Stomach smooth muscle (tissue), 2 donors: ENCODE measurements around the gene FAM53A.
"Not testable (repeated sequence)": the region's sequence is repeated elsewhere in the genome, so short reads cannot be mapped to it uniquely, and the experiment has no call there.

Experiments used
- H3K27ac ChIP-seq: one replicate; pipeline ENCODE4 v1.7.0; 2013; ENCODE audit warnings: mild to moderate bottlenecking, low read length, inconsistent platforms
- H3K27me3 ChIP-seq, 2 donors: one replicate each; pipeline ENCODE4 v1.7.0; 2013; ENCODE audit warnings: low read length in 2 of 2; ENCODE audit not compliant: insufficient read depth in 2 of 2, control insufficient read depth in 1 of 2
- H3K36me3 ChIP-seq, 2 donors: one replicate each; pipeline ENCODE4 v1.7.0; 2013; ENCODE audit warnings: low read length in 2 of 2; ENCODE audit not compliant: control insufficient read depth in 2 of 2, insufficient read depth in 2 of 2
- H3K4me1 ChIP-seq: one replicate; pipeline ENCODE4 v1.7.0; 2013; ENCODE audit warnings: low read length; ENCODE audit not compliant: control insufficient read depth, insufficient read depth
- H3K4me3 ChIP-seq, 2 donors: one replicate each; pipeline ENCODE4 v1.7.0; 2013; ENCODE audit warnings: low read length in 2 of 2
- H3K9ac ChIP-seq, 2 donors: one replicate each; pipeline ENCODE4 v1.7.0; 2013; ENCODE audit warnings: low read length in 2 of 2, mild to moderate bottlenecking in 1 of 2
- H3K9me3 ChIP-seq, 2 donors: one replicate each; pipeline ENCODE4 v1.7.0; 2013; ENCODE audit warnings: low read length in 2 of 2; ENCODE audit not compliant: control insufficient read depth in 2 of 2
- donor health status: healthy.
- donor health status: Pancreatic carcinoma.

Gene FAM53A

DNA sequence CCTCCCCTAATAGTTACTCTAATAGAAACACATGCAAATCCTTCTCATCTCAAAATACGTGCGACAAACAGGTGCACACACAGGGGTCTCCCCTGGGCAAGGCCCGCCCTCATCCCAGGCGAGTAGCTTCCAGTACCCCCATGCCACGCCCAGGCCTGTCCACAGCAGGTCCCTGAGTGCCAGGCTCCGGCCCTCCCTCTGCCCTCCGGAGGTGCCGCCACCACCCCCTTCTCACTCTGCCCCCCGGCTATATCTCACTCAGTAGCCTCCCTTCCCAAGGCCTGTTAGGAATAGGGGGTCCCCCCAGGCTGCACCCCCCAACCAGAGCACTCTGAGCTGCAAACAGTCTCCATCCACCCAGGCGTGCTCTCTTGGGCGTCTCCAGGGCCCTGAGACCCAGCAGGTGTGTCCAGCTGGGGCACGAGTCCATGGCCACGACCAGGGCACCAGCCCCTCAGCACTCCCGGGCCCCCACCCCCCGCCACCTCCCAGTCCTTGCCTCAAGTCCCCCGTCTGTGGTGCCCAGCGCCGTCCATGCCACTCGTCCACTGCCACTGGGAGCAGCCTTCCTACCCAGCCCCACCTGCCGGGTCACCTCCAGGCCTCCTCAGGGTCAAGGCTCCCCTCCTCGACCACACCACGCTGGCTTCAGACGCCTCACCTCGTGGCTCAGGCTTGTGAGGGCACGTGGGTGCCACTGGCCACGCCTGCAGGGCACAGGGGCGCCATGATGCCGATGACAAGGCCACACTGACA is 41.7 kb downstream of the FAM53A start:
- no peaks in the 10 kb centered on the region for H3K9me3 ChIP-seq
- no peak overlapping the region for H3K9ac ChIP-seq
- H3K4me3 ChIP-seq, result no peak overlapping the region
- H3K4me1 ChIP-seq, result peaks cover 17% of the 10 kb centered on the region
- H3K27ac ChIP-seq, result no peak overlapping the region
- H3K27me3 ChIP-seq, result no peaks in the 10 kb centered on the region
- H3K36me3 ChIP-seq, result no peaks in the 10 kb centered on the region

DNA sequence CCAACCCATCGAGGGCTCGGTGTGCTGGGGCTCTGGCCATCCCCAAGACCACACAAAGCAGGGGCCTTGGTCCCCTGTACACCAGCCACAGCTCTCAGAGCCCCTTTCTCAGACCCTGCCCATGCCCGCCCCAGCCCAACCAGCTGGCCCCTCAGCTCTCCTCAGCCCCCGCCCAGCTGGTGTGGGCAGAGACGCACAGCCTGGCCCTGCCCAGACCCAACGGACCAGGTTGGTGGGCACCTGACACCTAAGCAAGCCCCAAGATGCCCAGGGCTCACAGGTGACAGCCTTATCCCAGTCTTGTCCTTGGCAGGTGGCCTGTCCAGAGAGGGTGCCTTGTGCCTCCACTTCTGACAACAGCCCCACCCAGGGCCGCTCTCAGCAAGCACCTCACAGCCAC is 42.4 kb downstream of the FAM53A start:
- Histone ChIP-seq H3K36me3 (no peaks in the 10 kb centered on the region), H3K9ac (no peak overlapping the region), H3K27ac (no peak overlapping the region), H3K4me3 (no peak overlapping the region), H3K4me1 (peaks cover 17% of the 10 kb centered on the region), H3K27me3 (no peaks in the 10 kb centered on the region), H3K9me3 (no peaks in the 10 kb centered on the region)

DNA sequence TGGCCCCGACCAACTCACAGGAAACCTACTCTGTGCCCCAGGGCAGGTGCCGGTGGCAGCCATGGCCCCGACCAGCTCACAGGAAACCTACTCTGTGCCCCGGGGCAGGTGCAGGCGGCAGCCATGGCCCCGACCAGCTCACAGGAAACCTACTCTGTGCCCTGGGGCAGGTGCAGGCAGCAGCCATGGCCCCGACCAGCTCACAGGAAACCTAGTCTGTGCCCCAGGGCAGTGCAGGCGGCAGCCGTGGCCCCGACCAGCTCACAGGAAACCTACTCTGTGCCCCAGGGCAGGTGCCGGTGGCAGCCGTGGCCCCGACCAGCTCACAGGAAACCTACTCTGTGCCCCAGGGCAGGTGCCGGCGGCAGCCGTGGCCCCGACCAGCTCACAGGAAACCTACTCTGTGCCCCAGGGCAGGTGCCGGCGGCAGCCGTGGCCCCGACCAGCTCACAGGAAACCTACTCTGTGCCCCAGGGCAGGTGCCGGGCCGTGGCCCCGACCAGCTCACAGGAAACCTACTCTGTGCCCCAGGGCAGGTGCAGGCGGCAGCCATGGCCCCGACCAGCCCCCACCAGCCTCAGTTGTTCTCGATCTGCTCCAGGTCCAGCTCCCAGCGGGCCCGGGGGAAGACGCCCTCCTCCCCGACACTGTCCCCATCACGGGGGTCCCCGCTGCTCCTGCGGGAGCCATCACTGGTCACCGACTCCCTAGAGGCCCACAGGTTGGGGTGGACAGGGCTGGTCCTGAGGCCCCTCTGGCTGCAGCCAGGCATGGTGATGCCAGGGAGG is 43.2 kb downstream of the FAM53A start:
- H3K27me3 ChIP-seq, H3K4me3 ChIP-seq: not testable (repeated sequence)
- peaks cover 17% of the 10 kb centered on the region for H3K4me1 ChIP-seq

DNA sequence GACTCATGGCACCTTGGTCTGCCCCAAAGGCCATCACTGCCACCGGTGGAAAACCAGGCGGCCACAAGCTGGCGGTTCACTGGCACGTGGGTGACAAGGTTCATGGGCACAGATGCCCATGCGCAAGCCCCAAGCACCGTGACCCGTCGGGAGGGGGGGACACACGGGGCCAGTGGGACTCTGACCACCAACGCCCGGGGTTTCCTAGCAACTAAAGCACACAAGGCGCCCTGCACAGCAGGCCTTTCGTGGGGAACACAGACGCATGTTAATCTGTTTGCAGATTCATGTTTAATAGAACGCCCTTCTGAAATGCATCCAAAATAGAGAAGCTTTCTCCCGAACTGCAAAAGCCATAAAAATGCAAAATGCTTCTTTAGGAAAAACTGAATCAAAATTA is 43.9 kb downstream of the FAM53A start:
- Histone ChIP-seq H3K36me3 (no peaks in the 10 kb centered on the region), H3K27ac (no peak overlapping the region), H3K27me3 (no peaks in the 10 kb centered on the region), H3K4me1 (peaks cover 10% of the 10 kb centered on the region), H3K9me3 (no peaks in the 10 kb centered on the region), H3K4me3 (no peak overlapping the region), H3K9ac (no peak overlapping the region)

More for the DNA sequence above, 43.2 kb downstream of the FAM53A start:
- not testable (repeated sequence) for H3K9ac ChIP-seq, H3K36me3 ChIP-seq, H3K27ac ChIP-seq, H3K9me3 ChIP-seq

DNA sequence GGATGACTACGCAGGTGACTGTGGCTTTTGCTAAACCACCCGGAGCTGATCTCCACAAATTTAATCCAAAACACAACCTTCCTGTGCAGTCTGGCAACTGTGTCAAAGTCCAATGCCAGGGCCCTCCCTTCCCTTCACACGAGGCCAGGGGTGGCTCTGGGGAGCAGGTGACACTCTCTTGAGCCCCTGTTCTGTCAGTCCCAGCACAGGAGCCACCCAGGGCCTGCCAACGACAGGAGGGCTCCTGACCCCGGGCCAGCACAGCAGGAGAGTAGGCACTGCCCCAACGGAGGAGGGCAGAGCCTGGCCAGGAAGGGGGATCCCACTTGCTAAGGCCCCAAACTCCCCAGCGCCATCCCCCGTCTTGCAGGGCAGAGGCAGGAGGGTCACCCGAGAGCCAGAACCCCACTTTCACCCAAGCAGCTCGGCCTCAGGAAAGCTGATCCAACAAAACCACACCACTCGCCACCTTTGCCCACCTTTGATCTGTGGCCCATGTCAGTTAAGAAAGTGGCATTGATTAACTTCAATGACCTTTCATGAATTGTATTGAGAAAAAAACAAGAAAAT is 44.7 kb downstream of the FAM53A start:
- Histone ChIP-seq H3K36me3 (no peaks in the 10 kb centered on the region), H3K4me3 (no peak overlapping the region), H3K9ac (no peak overlapping the region), H3K27ac (no peak overlapping the region), H3K27me3 (no peaks in the 10 kb centered on the region), H3K4me1 (peaks cover 2% of the 10 kb centered on the region), H3K9me3 (no peaks in the 10 kb centered on the region)

DNA sequence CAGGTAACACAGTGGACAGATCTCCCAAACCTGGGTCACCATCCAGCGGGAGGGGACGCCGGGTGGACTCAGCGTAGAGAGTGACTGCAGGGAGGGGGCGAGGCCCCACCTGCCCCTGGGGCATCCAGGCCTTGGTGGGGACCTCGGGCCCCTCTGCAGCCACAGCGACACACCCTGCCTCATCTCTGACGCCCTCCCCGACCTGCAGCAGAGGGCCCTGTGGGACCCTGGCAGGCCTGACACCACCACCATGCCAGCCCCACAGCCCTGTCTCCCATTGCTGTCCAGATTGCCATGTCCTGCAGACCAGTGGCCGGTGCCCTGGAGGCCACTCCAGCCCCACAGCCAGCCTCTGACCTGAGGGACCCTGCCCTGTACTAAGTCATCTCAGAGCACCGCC is 45.2 kb downstream of the FAM53A start:
- no peaks in the 10 kb centered on the region for H3K9me3 ChIP-seq
- no peak overlapping the region for H3K27ac ChIP-seq
- no peak overlapping the region for H3K9ac ChIP-seq
- no peaks in the 10 kb centered on the region for H3K36me3 ChIP-seq
- no peaks in the 10 kb centered on the region for H3K27me3 ChIP-seq
- H3K4me3 ChIP-seq, result no peak overlapping the region
- H3K4me1 ChIP-seq, result no peaks in the 10 kb centered on the region

DNA sequence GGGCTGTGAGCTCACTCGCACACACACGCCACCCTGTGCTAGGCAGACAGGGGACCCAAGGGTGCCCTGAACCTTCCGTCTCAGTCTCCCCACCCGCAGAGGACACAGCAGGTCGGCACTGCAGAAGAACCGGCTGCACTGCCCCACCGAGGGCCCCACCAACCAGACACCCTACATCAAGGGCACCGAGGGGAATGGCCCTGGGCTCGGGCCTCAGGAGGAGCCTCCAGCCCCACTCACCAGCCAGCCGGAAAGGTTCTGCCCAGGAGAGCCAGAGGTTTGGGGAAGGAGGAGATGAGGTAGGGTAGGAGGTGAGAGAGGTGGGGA is 45.9 kb downstream of the FAM53A start:
- H3K9me3 ChIP-seq, result no peaks in the 10 kb centered on the region
- H3K36me3 ChIP-seq, result no peaks in the 10 kb centered on the region
- no peaks in the 10 kb centered on the region for H3K4me1 ChIP-seq
- no peak overlapping the region for H3K9ac ChIP-seq
- H3K4me3 ChIP-seq, result no peak overlapping the region
- no peaks in the 10 kb centered on the region for H3K27me3 ChIP-seq
- no peak overlapping the region for H3K27ac ChIP-seq

DNA sequence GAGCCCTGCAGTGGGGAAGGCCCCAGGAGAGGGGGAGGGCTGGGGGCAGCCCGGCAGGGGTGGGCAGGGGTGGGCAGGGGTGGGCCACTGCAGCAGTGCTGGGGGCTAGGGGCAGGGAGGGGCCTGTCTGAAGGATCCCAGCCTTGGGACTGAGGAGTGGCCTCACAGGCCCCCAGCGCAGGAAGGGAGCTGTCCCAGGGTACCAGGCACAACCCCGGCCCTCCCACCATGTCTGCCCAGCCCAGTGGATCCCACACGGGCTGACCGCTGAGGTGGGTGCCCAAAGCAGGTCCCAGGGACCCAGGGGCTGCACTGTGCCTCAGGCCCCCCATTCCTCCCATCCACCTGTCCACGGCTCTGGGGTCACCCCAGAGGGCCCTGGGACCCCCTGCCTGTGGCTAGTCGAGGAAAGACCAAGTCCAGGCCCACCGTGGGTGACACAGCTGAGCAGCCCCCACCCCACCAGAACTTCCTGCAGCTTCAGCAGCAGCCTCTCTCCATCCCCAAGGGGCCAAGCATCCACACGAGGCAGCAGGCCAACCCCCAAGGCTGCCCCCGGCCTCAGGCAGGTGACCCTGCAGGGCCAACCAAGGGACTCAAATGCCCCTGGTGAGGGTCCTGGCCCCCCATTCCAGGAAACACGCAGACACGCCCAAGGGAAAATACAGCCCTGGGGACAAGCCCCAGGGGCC is 46.4 kb downstream of the FAM53A start:
- Histone ChIP-seq H3K27ac (no peak overlapping the region), H3K9me3 (no peaks in the 10 kb centered on the region), H3K9ac (no peak overlapping the region), H3K27me3 (no peaks in the 10 kb centered on the region), H3K4me3 (no peak overlapping the region), H3K4me1 (no peaks in the 10 kb centered on the region), H3K36me3 (no peaks in the 10 kb centered on the region)

DNA sequence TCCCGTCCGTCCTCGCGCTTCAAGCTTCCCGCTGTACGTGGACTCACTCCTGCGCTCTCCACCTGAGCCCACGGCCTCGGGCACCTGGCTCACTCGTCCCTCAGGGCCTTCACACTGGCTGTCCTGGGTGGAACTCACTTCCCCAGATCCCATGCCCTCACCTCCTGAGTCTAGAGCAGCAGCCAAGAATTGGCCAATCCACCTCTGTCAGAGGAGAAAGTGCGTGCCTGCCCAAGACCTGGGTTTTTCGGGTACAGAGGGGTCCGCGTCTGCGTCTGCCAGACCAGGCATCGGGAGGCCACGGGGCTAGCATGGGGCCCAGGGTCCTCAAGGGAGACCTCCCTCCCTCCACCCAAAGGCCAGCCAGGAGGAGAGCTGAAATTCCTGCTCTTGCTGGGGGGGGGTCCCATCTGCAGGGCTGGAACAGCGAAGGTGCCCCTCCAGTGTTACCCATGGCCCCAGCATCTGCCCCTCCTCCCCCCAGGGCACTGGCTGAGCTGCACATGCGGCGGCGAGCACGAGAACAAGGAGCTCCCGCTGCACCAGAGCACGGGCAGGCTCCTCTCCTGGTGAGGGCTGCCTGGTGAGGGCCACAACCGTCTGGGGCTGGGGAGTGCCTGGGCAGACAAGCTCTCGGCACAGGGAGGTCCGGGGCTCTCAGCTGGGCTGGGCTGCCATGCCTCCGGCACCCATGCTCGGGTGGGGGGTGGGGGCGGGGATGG is 47.5 kb downstream of the FAM53A start:
- no peaks in the 10 kb centered on the region for H3K4me1 ChIP-seq
- no peaks in the 10 kb centered on the region for H3K9me3 ChIP-seq
- H3K27me3 ChIP-seq, result no peaks in the 10 kb centered on the region
- no peak overlapping the region for H3K27ac ChIP-seq
- H3K4me3 ChIP-seq, result no peak overlapping the region
- no peaks in the 10 kb centered on the region for H3K36me3 ChIP-seq
- H3K9ac ChIP-seq, result no peak overlapping the region

DNA sequence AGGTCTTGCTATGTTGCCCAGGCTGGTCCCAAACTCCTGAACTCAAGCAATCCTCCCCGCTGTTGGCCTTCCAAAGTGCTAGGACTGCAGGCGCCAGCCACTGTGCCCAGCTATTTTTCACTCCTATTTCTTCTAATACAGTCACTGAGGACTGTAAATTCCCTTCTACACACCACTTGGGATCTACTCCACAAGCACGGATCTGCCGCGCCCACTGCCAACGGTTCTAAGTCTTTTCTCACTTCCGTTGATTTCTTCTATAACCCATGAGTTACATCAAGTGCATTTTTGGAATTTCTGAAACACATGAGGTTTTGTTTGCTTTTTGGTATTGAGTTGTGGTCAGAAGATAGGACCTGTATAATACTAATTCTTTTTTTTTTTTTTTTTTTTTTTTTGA is 48.6 kb downstream of the FAM53A start:
- Histone ChIP-seq H3K9me3 (no peaks in the 10 kb centered on the region), H3K27ac (no peak overlapping the region), H3K36me3 (no peaks in the 10 kb centered on the region), H3K4me3 (no peak overlapping the region), H3K9ac (no peak overlapping the region), H3K4me1 (no peaks in the 10 kb centered on the region), H3K27me3 (no peaks in the 10 kb centered on the region)
